Astrocyte of the cerebellum (primary cell): ENCODE results near the gene MEGF8.

Experiments
- DNase-seq: peaks from one replicate; pipeline ENCODE4 v3.0.0-alpha.2; 2011; ENCODE audit warnings: low read depth
- H3K4me3 ChIP-seq: 2 replicates; pipeline ENCODE4 v1.5.1; 2011; ENCODE audit warnings: mild to moderate bottlenecking, low read depth, low read length, moderate library complexity
- in situ Hi-C: cut with HindIII; loops from 2 replicates; pipeline ENCODE4 v1.10.0; 2017; ENCODE audit warnings: low sequenced_read_pairs
- TF ChIP-seq, protein P1 (sequence below): IDR thresholded peaks from 2 replicates; pipeline ENCODE4 v1.5.1; 2012; ENCODE audit warnings: low read length, low read depth, moderate library complexity, mild to moderate bottlenecking; ENCODE audit errors: missing control alignments

MEGF8 gene

GRCh38 chr19:42323473-42323851, 2.0 kb upstream of the MEGF8 start:
- no peak overlapping the region for H3K4me3 ChIP-seq
- in situ Hi-C loops, result no loop called here
- no peak for DNase-seq
- TF ChIP-seq, protein P1, sequence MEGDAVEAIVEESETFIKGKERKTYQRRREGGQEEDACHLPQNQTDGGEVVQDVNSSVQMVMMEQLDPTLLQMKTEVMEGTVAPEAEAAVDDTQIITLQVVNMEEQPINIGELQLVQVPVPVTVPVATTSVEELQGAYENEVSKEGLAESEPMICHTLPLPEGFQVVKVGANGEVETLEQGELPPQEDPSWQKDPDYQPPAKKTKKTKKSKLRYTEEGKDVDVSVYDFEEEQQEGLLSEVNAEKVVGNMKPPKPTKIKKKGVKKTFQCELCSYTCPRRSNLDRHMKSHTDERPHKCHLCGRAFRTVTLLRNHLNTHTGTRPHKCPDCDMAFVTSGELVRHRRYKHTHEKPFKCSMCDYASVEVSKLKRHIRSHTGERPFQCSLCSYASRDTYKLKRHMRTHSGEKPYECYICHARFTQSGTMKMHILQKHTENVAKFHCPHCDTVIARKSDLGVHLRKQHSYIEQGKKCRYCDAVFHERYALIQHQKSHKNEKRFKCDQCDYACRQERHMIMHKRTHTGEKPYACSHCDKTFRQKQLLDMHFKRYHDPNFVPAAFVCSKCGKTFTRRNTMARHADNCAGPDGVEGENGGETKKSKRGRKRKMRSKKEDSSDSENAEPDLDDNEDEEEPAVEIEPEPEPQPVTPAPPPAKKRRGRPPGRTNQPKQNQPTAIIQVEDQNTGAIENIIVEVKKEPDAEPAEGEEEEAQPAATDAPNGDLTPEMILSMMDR, result no peak

DNA sequence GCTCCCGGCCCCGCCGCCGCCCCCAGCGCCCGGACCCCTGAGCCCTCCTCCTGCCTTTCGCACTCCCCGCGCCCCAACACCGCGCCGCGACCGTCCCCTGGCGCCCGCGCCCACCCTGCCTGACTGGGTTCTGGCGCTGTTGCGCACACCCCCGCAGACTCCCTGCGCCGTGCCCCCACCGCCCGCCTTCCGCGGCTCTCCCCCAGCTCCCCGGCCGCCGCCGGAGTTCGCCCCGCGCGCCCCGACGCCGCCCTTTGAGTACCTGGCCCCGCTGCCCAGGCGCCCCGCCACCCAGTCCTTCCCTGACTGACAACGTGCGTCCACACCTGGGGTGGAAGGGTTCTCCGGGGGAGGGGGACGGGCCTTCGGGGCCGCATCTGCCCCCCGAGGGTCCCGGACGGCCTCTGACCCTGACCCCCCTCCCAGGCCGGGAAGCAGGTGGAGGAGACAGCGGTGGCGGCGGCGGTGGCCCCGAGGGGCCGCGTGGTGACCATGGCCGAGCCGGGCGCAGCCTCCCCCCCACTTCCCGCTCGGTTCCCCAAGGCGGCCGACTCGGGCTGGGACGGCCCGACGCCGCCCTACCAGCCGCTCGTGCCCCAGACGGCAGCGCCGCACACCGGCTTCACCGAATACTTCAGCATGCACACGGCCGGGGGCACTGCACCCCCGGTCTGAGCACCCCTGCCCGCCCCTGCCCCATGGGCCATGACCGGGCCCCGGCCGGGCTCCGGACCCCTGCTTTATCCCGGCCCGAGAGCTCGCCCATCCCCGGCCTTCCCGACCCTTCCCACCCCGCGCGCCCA, 1.4 kb upstream of the MEGF8 start:
- no peak for DNase-seq
- TF ChIP-seq, protein P1, result no peak
- in situ Hi-C loops, result no loop called here
- no peak overlapping the region for H3K4me3 ChIP-seq

DNA sequence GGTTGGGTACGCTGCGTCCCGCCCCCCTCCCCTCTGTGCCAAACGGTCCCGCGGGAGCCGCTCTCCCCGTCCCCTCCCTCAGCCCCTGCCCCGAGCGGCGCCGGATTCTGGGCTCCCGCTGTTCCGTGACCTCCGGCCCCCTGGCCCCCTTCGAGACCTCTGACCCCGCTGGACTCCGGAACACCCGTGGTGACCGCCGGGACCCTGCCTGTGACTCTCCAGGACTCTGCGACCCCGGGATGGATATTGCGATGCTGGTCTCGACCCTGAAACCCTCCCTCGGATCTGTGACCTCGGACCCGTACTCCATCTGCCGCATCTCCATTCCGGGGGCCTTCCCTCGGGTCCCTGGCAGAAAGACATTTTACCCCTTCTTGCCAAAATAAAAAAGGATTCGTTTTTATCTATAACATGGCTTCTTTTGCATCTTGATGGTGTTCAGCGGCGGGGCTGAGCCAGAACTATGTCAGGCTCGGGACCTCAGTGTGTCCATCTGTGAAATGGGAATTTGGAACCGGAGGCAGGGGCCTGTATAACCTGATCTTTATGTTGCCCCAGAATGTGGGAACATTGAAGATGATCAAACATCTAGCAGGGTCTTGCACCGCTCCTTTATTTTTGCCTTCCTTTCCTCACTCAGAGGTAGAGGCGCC, 654 bp upstream of the MEGF8 start:
- TF ChIP-seq, protein P1, result no peak
- in situ Hi-C loops, result no loop called here
- H3K4me3 ChIP-seq, result peak overlapping the region; percentile 11
- DNase-seq, result no peak

GRCh38 chr19:42325896-42326771, 699 bp downstream of the MEGF8 start:
- TF ChIP-seq, protein P1, result no peak
- in situ Hi-C loops, result no loop called here
- no peak for DNase-seq
- peak overlapping the region; percentile 90 for H3K4me3 ChIP-seq

DNA sequence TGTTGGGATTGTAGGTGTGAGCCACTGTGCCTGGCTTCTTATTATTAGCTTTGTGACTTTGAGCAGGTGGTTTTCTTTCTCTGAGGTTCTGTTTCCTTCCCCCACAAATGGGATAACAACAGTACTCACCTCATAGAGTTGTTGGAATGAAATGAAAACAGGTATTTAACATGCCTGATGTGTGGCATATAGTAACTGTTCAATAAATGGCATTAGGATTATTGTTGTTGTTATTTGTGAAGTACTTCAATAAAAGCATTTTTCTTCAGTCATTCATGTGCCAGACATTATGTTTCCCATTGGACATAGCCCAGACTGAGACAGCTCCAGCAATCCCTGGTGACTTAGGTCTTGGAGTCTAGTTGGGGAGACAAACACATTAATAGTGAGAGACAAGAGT, 1.5 kb downstream of the MEGF8 start:
- in situ Hi-C loops, result no loop called here
- TF ChIP-seq, protein P1, result no peak
- H3K4me3 ChIP-seq, result no peak overlapping the region
- no peak for DNase-seq

DNA sequence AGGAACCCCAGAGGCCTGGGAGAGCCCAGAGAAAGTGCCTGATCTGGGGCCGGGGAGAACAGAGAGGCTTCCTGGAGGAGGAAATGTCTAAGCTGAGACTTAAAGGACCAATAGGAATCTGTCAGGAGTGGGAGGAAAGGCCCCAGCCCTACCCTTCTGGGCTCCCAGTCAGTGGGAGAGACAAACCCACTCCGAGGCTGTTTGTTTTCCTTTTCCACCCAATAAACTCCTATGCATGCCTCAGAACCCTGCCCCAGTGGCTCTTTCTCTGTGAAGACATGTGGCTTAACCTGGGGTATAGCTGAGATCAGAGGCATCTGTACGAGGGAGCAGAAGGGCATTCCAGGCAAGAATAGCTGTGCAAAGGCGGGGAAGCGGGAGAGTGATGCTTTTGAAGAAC, 1.9 kb downstream of the MEGF8 start:
- DNase-seq, result no peak
- H3K4me3 ChIP-seq, result no peak overlapping the region
- in situ Hi-C loops, result no loop called here
- TF ChIP-seq, protein P1, result no peak
